ENCODE data around the gene LCA5. TPM values are rescaled to one million over a fixed set of nuclear protein-coding genes. Genes with fewer than 3 reads are reported as not detected.

The LCA5 gene
- total RNA-seq, 4 donors from 2014 or later: 5.7 to 9.0 (median 5.9) TPM

DNA sequence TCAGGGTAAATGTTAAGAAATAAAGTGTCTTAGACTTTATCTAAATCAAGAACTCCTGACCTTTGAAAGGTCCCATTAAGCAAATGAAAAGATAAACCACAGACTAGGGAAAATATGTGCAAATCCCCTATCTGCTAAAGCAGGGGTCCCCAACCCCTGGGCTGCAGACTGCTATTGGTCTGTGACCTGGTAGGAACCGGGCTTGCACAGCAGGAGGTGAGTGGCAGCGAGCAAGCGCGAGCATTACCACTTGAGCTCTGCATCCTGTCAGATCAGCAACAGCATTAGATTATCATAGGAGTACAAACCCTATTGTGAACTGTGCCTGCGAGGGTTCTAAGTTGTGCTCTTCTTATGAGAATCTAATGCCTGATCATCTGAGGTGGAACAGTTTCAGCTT, 42.4 kb downstream of the LCA5 start:
- TF ChIP-seq, protein P1, sequence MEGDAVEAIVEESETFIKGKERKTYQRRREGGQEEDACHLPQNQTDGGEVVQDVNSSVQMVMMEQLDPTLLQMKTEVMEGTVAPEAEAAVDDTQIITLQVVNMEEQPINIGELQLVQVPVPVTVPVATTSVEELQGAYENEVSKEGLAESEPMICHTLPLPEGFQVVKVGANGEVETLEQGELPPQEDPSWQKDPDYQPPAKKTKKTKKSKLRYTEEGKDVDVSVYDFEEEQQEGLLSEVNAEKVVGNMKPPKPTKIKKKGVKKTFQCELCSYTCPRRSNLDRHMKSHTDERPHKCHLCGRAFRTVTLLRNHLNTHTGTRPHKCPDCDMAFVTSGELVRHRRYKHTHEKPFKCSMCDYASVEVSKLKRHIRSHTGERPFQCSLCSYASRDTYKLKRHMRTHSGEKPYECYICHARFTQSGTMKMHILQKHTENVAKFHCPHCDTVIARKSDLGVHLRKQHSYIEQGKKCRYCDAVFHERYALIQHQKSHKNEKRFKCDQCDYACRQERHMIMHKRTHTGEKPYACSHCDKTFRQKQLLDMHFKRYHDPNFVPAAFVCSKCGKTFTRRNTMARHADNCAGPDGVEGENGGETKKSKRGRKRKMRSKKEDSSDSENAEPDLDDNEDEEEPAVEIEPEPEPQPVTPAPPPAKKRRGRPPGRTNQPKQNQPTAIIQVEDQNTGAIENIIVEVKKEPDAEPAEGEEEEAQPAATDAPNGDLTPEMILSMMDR (IDR thresholded peaks at IDR 0.05; ENCODE audit: low read depth): no peak

DNA sequence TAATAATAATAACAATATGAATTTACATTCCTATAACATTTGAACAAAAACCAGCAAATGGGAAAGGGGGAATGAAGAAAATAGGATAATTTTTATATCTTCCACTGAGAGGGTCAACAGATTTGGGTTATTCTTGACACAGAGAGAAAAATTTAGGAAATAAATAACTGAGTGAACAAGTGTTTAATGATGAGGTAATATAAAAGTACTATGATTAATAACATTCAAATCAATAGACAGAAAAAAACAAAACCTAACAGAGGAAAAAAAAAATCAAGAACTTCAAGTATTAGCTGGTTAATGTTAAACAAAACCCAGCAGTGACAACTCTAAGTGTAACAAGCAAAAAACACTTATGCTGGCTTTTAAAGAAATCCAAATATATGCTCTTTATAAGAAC, 66.5 kb downstream of the LCA5 start:
- TF ChIP-seq, protein P1 (IDR thresholded peaks at IDR 0.05; ENCODE audit: low read depth): no peak

DNA sequence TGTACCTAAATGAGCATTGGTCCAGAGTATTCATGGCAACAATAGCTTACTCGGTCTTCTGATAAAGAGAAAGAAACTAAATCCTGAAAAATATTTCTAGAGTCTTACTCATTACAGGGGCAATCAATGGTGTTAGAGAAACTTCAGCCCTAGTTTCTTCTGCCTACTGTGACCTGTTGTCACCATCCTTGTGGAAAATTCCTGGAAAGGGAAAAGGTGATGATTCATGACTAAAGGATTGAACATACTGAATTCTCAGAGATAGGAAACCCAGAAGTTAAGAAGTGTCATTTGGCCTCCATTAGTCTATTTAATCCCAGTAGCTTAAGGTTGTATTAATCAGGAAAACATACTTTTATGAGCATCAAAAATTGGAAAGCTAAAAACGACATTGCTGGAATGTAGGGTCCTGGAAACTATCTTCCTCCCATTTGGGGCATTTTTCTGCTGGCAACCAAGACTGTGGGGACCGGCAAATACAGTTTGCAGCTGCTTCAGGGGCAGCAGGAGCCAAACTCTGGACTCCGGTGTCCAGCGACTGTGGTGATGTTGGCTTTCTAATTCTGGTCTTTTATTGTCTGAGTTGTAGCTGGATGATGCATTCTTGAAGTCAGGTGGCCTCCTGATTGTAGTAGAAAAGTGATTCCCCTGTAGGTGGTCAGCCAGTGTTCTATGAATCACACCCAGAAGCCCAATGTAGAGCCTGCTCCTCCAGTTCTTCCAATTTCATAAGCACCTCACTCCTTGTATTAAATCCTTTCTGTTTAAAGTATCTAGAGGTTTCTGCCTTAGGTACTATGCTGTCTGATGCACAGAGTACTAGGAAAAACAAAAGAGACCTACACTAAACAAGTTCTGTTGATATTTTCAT, 67.6 kb downstream of the LCA5 start:
- TF ChIP-seq, protein P1 (IDR thresholded peaks at IDR 0.05; ENCODE audit: low read depth): no peak

DNA sequence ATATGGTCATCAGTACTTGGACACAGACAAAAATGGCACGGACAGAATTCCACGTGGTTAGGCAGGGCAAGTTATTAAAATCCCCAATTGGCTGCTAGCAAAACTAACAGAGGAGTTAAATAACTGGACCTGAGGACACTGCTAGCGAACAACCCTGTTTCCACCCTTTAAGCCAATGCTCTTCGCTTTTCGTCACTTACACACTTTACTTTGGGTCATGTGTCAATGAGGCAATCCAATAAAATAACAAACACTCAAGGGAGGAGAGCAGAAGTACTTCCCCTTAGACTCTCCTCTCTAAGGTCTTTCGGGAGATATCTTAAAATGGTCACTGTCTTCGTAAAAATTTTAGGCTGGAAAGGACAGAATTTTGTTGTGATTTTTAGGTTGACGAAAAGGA, 68.6 kb downstream of the LCA5 start:
- TF ChIP-seq, protein P1 (IDR thresholded peaks at IDR 0.05; ENCODE audit: low read depth): no peak

DNA sequence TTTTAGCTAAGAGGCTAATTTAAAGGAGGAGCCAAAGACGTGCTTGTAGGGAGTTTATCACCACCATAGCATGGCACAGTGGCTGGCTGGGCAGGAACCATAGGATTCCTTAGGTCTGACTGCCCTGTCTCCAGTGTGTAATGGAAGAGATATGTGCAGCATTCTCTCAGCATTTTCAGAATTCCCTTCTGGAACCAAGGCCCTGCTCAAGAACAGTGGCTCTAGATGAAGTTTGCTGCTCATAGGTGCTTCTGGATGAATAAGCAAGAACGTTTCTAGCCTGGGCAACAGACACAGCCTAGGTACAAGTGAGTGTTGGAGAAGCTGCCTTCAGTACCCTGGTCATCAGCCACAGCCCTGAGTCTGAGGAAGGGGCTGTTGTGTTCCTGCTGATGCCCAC, 69.1 kb downstream of the LCA5 start:
- TF ChIP-seq, protein P1 (IDR thresholded peaks at IDR 0.05; ENCODE audit: low read depth): no peak

DNA sequence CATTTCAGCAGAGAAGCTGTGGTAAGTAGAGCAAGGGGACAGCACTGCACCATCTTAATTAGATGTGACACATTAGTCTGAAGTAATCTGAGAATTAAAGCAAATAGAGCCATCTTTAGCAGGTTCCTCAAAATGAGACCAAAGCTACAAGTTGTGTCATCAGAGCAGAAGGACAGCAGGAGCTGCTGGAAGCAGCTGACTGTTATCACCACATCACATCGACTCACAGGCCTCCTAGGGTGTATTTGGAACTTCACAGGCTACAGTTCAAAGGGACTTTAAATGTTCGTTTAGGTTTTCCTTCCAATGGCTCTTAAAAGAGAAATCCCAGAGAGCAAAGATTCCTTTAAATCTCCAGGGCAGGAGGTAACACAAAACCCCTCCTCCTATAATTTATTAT, 69.5 kb downstream of the LCA5 start:
- TF ChIP-seq, protein P1 (IDR thresholded peaks at IDR 0.05; ENCODE audit: low read depth): no peak

DNA sequence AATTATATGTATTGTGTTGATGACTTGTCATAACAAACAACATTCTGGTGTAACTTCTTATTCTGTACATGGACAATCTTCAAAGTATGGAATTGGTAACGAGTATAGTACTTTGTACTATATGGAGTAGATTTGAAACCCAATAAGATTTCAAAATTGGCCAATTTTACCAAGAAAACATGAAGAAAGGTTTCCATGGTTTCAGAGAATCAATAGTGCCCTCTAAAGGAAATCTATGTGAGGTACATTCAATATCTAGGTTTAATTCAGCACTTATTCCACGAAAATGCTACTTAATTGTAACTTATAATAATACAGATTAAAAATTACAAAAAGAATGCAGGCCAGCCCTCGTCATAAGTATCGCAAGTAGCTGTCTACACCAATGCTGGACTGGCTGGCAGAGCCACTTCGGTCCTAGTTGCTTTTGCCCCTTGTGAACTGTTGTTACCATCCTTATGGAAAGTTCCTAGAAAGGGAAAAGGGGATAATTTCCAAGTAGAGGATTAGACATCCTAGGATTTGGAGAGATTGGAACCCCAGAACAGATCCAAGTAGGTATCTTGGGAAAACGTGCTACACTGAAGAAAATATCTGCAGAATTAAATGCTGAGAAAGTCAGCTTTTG, 70.9 kb downstream of the LCA5 start:
- TF ChIP-seq, protein P1 (IDR thresholded peaks at IDR 0.05; ENCODE audit: low read depth): no peak
